Measurements from ENCODE around the gene SLC22A17. TPM values are rescaled to one million over a fixed set of nuclear protein-coding genes. Genes with fewer than 3 reads are reported as not detected.

Gene SLC22A17
- total RNA-seq, 4 donors from 2014 or later: 0.88 to 9.2 (median 3.3) TPM

- no peaks in the 10 kb centered on the region for H3K9me3 ChIP-seq
- no peak overlapping the region for H3K4me3 ChIP-seq
- TF ChIP-seq, protein P1, sequence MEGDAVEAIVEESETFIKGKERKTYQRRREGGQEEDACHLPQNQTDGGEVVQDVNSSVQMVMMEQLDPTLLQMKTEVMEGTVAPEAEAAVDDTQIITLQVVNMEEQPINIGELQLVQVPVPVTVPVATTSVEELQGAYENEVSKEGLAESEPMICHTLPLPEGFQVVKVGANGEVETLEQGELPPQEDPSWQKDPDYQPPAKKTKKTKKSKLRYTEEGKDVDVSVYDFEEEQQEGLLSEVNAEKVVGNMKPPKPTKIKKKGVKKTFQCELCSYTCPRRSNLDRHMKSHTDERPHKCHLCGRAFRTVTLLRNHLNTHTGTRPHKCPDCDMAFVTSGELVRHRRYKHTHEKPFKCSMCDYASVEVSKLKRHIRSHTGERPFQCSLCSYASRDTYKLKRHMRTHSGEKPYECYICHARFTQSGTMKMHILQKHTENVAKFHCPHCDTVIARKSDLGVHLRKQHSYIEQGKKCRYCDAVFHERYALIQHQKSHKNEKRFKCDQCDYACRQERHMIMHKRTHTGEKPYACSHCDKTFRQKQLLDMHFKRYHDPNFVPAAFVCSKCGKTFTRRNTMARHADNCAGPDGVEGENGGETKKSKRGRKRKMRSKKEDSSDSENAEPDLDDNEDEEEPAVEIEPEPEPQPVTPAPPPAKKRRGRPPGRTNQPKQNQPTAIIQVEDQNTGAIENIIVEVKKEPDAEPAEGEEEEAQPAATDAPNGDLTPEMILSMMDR (IDR thresholded peaks at IDR 0.05): no peak
- no peak for TF ChIP-seq POLR2A (IDR thresholded peaks at IDR 0.05)
- WGBS, 2 donors: 87 to 88% methylated on average over 9 to 12 of the region's 14 CpGs
- no peaks in the 10 kb centered on the region for H3K36me3 ChIP-seq
- DNase-seq: no peak
- intact Hi-C loops (cut with DNase I): loop anchor here (10.0 kb wide), 1 partner anchor 113 kb away; no protein-coding TSS in a partner anchor
- no peak overlapping the region for H3K27ac ChIP-seq
- H3K27me3 ChIP-seq: peaks cover 0 to 31% (median 0%) of the 10 kb centered on the region in 4 donors
- peaks cover 0 to 14% (median 0%) of the 10 kb centered on the region in 3 donors for H3K4me1 ChIP-seq
Observed at GRCh38 chr14:23377573-23378563, 25.2 kb upstream of the SLC22A17 start.

DNA sequence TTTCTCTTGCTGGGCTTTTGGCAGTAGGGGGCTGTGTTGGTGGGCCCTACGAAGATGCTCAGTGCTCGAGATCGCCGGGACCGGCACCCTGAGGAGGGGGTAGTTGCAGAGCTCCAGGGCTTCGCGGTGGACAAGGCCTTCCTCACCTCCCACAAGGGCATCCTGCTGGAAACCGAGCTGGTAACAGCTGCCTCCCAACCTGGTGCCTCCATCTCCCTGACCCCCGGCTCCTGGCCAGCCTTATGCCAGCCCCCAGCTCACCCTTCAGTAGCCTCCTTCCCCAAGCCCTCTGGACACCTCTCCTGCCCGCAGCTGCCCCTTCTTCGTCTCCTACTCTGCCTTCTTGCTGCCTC is 24.5 kb upstream of the SLC22A17 start:
- H3K4me3 ChIP-seq: no peak overlapping the region
- H3K4me1 ChIP-seq: peaks cover 0 to 14% (median 0%) of the 10 kb centered on the region in 3 donors
- intact Hi-C loops (cut with DNase I): loop anchor here (10.0 kb wide), 1 partner anchor 112 kb away; no protein-coding TSS in a partner anchor
- H3K36me3 ChIP-seq: no peaks in the 10 kb centered on the region
- WGBS, 2 donors: 68 to 70% methylated on average over 4 to 5 of the region's 11 CpGs
- H3K27me3 ChIP-seq: peaks cover 0 to 24% (median 0%) of the 10 kb centered on the region in 4 donors
- no peaks in the 10 kb centered on the region for H3K9me3 ChIP-seq
- H3K27ac ChIP-seq: no peak overlapping the region
- no peak for DNase-seq
- no peak for TF ChIP-seq POLR2A (IDR thresholded peaks at IDR 0.05)
- TF ChIP-seq, protein P1 (IDR thresholded peaks at IDR 0.05): no peak

GRCh38 chr14:23376482-23377197 is 24.0 kb upstream of the SLC22A17 start, which contains the start of gene CMTM5:
CMTM5 (plus strand) TSS chr14:23377046; CDS start chr14:23377252, 206 bp downstream.
- DNase-seq: no peak
- 40 to 55% methylated on average over 10 to 13 of the region's 13 CpGs for WGBS, 2 donors

GRCh38 chr14:23375527-23376251 is 23.0 kb upstream of the SLC22A17 start:
- no peak overlapping the region for H3K27ac ChIP-seq
- no peak for TF ChIP-seq POLR2A (IDR thresholded peaks at IDR 0.05)
- TF ChIP-seq, protein P1 (IDR thresholded peaks at IDR 0.05): no peak
- no peak for DNase-seq
- peaks cover 0 to 20% (median 0%) of the 10 kb centered on the region in 3 donors for H3K4me1 ChIP-seq
- WGBS, 2 donors: 71 to 90% methylated on average over 4 to 21 of the region's 21 CpGs
- intact Hi-C loops (cut with DNase I): loop anchor here (10.0 kb wide), 1 partner anchor 111 kb away; no protein-coding TSS in a partner anchor
- no peak overlapping the region for H3K4me3 ChIP-seq
- H3K36me3 ChIP-seq: no peaks in the 10 kb centered on the region
- H3K27me3 ChIP-seq: peaks cover 0 to 11% (median 0%) of the 10 kb centered on the region in 4 donors
- no peaks in the 10 kb centered on the region for H3K9me3 ChIP-seq

More at GRCh38 chr14:23376482-23377197, 24.0 kb upstream of the SLC22A17 start, which contains the start of gene CMTM5:
- Histone ChIP-seq H3K9me3 (no peaks in the 10 kb centered on the region), H3K4me3 (peak within 1 kb of the TSS in 1 of 4 donors; percentile 44), H3K4me1 (peaks cover 0 to 14% (median 0%) of the 10 kb centered on the region in 3 donors), H3K36me3 (no peaks in the 10 kb centered on the region), H3K27ac (no peak within 1 kb of the TSS), H3K27me3 (peaks cover 0 to 18% (median 0%) of the 10 kb centered on the region in 4 donors)
- intact Hi-C loops (cut with DNase I): loop anchor here (10.0 kb wide), 1 partner anchor 112 kb away; no protein-coding TSS in a partner anchor
- TF ChIP-seq, protein P1 (IDR thresholded peaks at IDR 0.05): no peak
- TF ChIP-seq POLR2A (IDR thresholded peaks at IDR 0.05): no peak
